HepG2 (cell line): ENCODE measurements around the gene AKAP8L. TPM values are rescaled to one million over a fixed set of nuclear protein-coding genes. Genes with fewer than 3 reads are reported as not detected.

Source experiments
- ATAC-seq: fragments of 200-7000 bp; cut with Tn5 transposase; 3 replicates; pipeline ENCODE4 v1.9.1; 2020; ENCODE audit warnings: mild to moderate bottlenecking, moderate library complexity
- BruUV-seq: library from RNA; stranded (reverse); fragments of 400-500 nt; replicated peaks from 2 replicates; lab custom pipeline; 2021; lab: Mats Ljungman, UMichigan
- CTCF ChIA-PET: fragments of 300-600 bp; formaldehyde crosslinking; extraction: SDS; loops from one replicate; lab custom pipeline; 2021; ENCODE audit warnings: low total read pairs, inconsistent platforms, low intra/inter-chr PET ratio; lab: Yijun Ruan, JAX
- POLR2A ChIA-PET: fragments of 350-600 bp; sonication (Branson Sonifier 250); formaldehyde crosslinking; loops from one replicate; lab custom pipeline; 2020; ENCODE audit warnings: antibody characterized with exemption, inconsistent platforms; lab: Yijun Ruan, JAX
- DNase-seq: peaks from one replicate; pipeline ENCODE4 v3.0.0-alpha.2; 2015; ENCODE audit warnings: low spot score
- FAIRE-seq: peaks from 3 replicates; lab custom pipeline; 2011; peaks lifted over from hg19 to GRCh38; lab: Jason Lieb, UNC
- H2AFZ ChIP-seq: one replicate; pipeline ENCODE4 v1.6.1; 2011; ENCODE audit warnings: low read length, inconsistent platforms
- H3K27ac ChIP-seq: fragments of 300-600 bp; 3 replicates; pipeline ENCODE4 v1.8.0; 2011; ENCODE audit warnings: mixed run types, mild to moderate bottlenecking, mixed read lengths, low read length, inconsistent platforms; ENCODE audit not compliant: insufficient read depth; ENCODE audit errors: extremely low read length
- H3K27me3 ChIP-seq, 2 experiments: fragments of 200-600 bp in 1 of 2; 2 replicates in 1 of 2; 3 replicates in 1 of 2; pipeline versions ENCODE4 v1.6.0 to v1.8.0; 2011; ENCODE audit warnings: low read length in 2 of 2, mild to moderate bottlenecking in 2 of 2, moderate library complexity in 2 of 2, inconsistent platforms in 1 of 2; ENCODE audit not compliant: insufficient read depth in 2 of 2, control insufficient read depth in 1 of 2
- H3K36me3 ChIP-seq, 2 experiments: fragments of 200-600 bp in 1 of 2; replicated peaks in 1 of 2; 2 replicates in 1 of 2; 3 replicates in 1 of 2; pipeline versions ENCODE4 v1.5.1 to v1.8.0; 2011; ENCODE audit warnings: low read length in 2 of 2, inconsistent platforms in 1 of 2; ENCODE audit not compliant: insufficient read depth in 2 of 2, control insufficient read depth in 1 of 2
- H3K4me1 ChIP-seq: 2 replicates; pipeline ENCODE4 v1.5.1; 2012; ENCODE audit warnings: low read length, inconsistent platforms; ENCODE audit not compliant: insufficient read depth
- H3K4me2 ChIP-seq: 2 replicates; pipeline ENCODE4 v1.6.0; 2011; ENCODE audit warnings: low read depth, low read length, inconsistent platforms
- H3K4me3 ChIP-seq, 3 experiments: fragments of 200-600 bp in 1 of 3; sonication (generic), shearing (Covaris generic) in 1 of 3; replicated peaks in 1 of 3; 2 replicates each; pipeline ENCODE4 v1.5.1; 2011 to 2016; ENCODE audit warnings: low read length in 3 of 3, inconsistent platforms in 2 of 3, low read depth in 2 of 3, mild to moderate bottlenecking in 2 of 3, control low read depth in 1 of 3, mixed read lengths in 1 of 3; ENCODE audit not compliant: insufficient read depth in 1 of 3
- H3K79me2 ChIP-seq: one replicate; pipeline ENCODE4 v1.6.1; 2011; ENCODE audit warnings: low read length, inconsistent platforms; ENCODE audit not compliant: insufficient read depth
- H3K9ac ChIP-seq: 2 replicates; pipeline ENCODE4 v1.6.0; 2011; ENCODE audit warnings: mild to moderate bottlenecking, low read depth, low read length, inconsistent platforms; ENCODE audit not compliant: insufficient read depth
- H3K9me3 ChIP-seq: 2 replicates; pipeline ENCODE4 v1.5.1; 2012; ENCODE audit warnings: mild to moderate bottlenecking, low read length
- H4K20me1 ChIP-seq: 2 replicates; pipeline ENCODE4 v1.6.0; 2011; ENCODE audit warnings: inconsistent platforms, mild to moderate bottlenecking, low read length, moderate library complexity; ENCODE audit not compliant: insufficient read depth
- SIX4 ChIP-seq: sonication (generic); formaldehyde crosslinking; IDR thresholded peaks from 2 replicates; pipeline ENCODE4 v1.4.0; 2020; ENCODE audit warnings: missing genetic modification reagents
- ZNF678 ChIP-seq: sonication (generic); formaldehyde crosslinking; IDR thresholded peaks from 2 replicates; pipeline ENCODE4 v1.4.0; 2020; ENCODE audit warnings: mild to moderate bottlenecking, missing genetic modification reagents
- WGBS: methylation state at CpG from one replicate; pipeline ENCODE4 v1.1.6; 2017; ENCODE audit warnings: low lambda C conversion rate; 5-methylcytosine and 5-hydroxymethylcytosine counted together
- in situ Hi-C: cut with HindIII; loops from 2 replicates; pipeline ENCODE4 v1.10.0; 2017; ENCODE audit warnings: low pct_unique_long_range_greater_than_20kb; ENCODE audit not compliant: extremely low pct_ligation_motif_present
- intact Hi-C: fragments of 100-400 bp; cut with micrococcal nuclease; formaldehyde crosslinking; loops from one replicate; pipeline ENCODE4 v1.10.0; 2022; ENCODE audit not compliant: unreplicated experiment
- polyA plus RNA-seq, 8 experiments: library from polyadenylated mRNA; depleted of rRNA in 3 of 8; stranded (reverse) in 7 of 8; unstranded in 1 of 8; fragments of >200 nt; fragmentation: Illumina TruSeq in 4 of 8; extraction: Trizol in 4 of 8; gene quantifications; 2 replicates each; pipeline versions ENCODE4 v1.2.1 to v1.2.3, GENCODE V29; 2011 to 2016; ENCODE audit warnings: low read depth in 4 of 8, missing spikeins in 1 of 8, mixed read lengths in 1 of 8; ENCODE audit not compliant: insufficient read depth in 1 of 8
- total RNA-seq, 5 experiments: library from RNA; depleted of rRNA; stranded (reverse); fragments of >200 nt; fragmentation: Illumina TruSeq; extraction: Trizol; gene quantifications; 2 replicates each; pipeline ENCODE4 v1.2.3, GENCODE V29; 2016; ENCODE audit warnings: low read depth in 1 of 5
- TF ChIP-seq, protein P1 (sequence below): sonication (generic); formaldehyde crosslinking; IDR thresholded peaks from 2 replicates; pipeline ENCODE4 v1.4.0; 2020; ENCODE audit warnings: missing genetic modification reagents
- TF ChIP-seq, protein P2 (sequence below): sonication (generic); formaldehyde crosslinking; IDR thresholded peaks from 2 replicates; pipeline ENCODE4 v1.5.1; 2020; ENCODE audit warnings: mild to moderate bottlenecking, missing genetic modification reagents
- TF ChIP-seq, protein P3 (sequence below): IDR thresholded peaks from 2 replicates; pipeline ENCODE4 v1.4.0; 2020; ENCODE audit warnings: mild to moderate bottlenecking, missing genetic modification reagents

Gene AKAP8L
- total and polyA plus RNA-seq, 2 of the 13 experiments (the other 11 are each of a cell fraction or from before 2014, with no cell fraction given): 48.2 to 49.6 TPM

DNA sequence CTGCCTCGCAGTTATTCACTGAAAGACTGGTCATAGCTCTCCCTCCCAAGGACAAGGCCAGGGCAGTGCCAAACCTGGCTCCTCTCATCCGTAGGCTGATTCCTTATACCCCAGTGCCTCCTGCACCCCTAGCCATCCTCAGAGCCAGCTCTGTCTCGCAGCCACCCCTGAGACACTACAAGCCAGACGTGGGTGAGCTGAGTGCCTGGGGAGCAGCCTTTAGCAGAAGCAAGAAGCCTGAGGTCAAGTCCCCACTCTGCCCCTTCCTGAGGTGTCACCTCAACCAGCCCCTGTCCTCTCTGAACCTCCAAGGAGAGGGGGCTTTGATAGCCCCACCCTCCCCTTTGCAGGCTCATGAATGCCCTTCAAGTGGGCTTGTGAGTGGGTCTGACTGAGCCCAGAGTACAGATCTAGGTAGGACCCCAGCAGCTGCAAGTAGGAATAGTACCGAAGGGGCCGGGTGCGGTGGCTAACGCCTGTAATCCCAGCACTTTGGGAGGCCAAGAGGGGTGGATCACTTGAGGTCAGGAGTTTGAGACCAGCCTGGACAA is 14.8 kb upstream of the AKAP8L start:
- peak overlapping the region; percentile 64 to 88 (median 85); a peak in 4 of 6 replicates for H3K4me3 ChIP-seq
- DNase-seq (no peak), ATAC-seq (no peak), FAIRE-seq (no peak)
- H2AFZ ChIP-seq: no peak overlapping the region
- peaks cover 46% of the 10 kb centered on the region for H3K4me1 ChIP-seq
- in situ Hi-C loops (no loop called here), intact Hi-C loops (loop anchor here (5.0 kb wide), 1 partner anchor 124 kb away; no protein-coding TSS in a partner anchor)
- H3K36me3 ChIP-seq: peaks cover 2 to 4% of the 10 kb centered on the region in 2 experiments; a peak in 2 of 5 replicates
- WGBS: 65% methylated on average over 8 of the region's 8 CpGs
- no TSS peak for BruUV-seq
- H4K20me1 ChIP-seq: no peaks in the 10 kb centered on the region
- H3K27me3 ChIP-seq: no peaks in the 10 kb centered on the region; a peak in 2 of 5 replicates
- CTCF ChIA-PET: no interaction called here
- H3K9ac ChIP-seq: peak overlapping the region; percentile 77; the same call in 1 of the 2 replicates
- H3K27ac ChIP-seq: no peak overlapping the region
- H3K79me2 ChIP-seq: peaks cover 24% of the 10 kb centered on the region
- POLR2A ChIA-PET: interaction anchor here (1.4 to 2.4 kb wide), 4 partner anchors 15 to 118 kb away, joined by 3 to 34 read pairs (median 6); partner anchors contain the start of genes AKAP8 and AKAP8L
- H3K4me2 ChIP-seq: peak overlapping the region; percentile 76
- H3K9me3 ChIP-seq: no peaks in the 10 kb centered on the region
- no peak for TF ChIP-seq ZNF678
- TF ChIP-seq, protein P1, sequence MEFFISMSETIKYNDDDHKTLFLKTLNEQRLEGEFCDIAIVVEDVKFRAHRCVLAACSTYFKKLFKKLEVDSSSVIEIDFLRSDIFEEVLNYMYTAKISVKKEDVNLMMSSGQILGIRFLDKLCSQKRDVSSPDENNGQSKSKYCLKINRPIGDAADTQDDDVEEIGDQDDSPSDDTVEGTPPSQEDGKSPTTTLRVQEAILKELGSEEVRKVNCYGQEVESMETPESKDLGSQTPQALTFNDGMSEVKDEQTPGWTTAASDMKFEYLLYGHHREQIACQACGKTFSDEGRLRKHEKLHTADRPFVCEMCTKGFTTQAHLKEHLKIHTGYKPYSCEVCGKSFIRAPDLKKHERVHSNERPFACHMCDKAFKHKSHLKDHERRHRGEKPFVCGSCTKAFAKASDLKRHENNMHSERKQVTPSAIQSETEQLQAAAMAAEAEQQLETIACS (CRISPR knock-in tag): no peak

DNA sequence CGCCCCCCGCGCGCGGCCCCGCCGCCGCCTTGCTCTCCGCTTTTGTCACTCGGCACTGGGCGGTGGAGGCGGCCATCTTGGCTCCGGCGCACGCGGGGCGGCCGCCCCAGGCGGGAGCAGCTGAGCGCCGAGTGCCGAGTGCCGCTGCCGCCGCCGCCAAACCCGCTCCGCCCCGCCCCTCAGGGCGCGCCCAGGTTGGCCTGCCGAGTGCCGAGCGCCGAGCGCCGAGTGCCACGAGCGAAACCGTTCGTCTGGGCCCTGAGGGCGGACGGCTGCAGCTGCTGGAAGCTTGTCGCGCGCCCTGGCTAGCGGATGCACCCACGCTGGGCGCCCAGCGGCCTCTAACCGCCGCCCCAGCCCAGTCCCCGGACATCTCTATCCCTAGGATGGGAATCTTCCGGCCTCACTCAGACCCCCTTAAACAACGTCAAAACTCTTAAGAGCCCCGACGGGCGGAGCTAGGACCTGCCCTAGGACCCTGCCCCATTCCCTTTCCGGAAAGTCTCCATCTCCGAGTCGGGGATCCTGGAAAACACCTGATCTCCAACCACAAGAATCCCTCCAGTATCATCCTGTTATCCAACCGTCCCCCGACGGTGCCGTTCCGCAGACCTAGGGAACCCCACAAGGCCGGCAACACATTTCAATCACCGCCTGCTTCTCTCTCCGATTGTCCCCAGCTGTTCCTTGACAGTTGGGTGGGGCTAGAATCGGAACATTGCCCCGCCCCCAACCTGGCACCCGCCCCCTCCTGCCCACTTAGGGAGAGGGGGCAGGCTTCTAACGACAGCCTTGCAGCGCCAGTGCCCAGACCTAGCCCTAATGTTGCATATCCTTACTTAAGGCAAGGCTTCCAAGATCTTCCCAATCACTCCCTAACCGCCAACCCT is 14.1 kb upstream of the AKAP8L start:
- H3K4me1 ChIP-seq: peaks cover 38% of the 10 kb centered on the region
- H3K9me3 ChIP-seq: no peaks in the 10 kb centered on the region
- H3K36me3 ChIP-seq: peaks cover 4% of the 10 kb centered on the region in 2 experiments; a peak in 2 of 5 replicates
- FAIRE-seq: no peak
- 2% methylated on average over 14 of the region's 75 CpGs for WGBS
- no peak overlapping the region for H2AFZ ChIP-seq
- peak overlapping the region; percentile 64 for H3K27ac ChIP-seq
- no peaks in the 10 kb centered on the region for H4K20me1 ChIP-seq
- peak; percentile 65 for DNase-seq
- intact Hi-C loops: loop anchor here (5.0 kb wide), 1 partner anchor 124 kb away; no protein-coding TSS in a partner anchor
- peak overlapping the region; percentile 76 for H3K4me2 ChIP-seq
- no peaks in the 10 kb centered on the region; a peak in 2 of 5 replicates for H3K27me3 ChIP-seq
- in situ Hi-C loops: no loop called here
- peak; percentile 67 for ATAC-seq
- no TSS peak for BruUV-seq
- ChIA-PET CTCF (no interaction called here), POLR2A (interaction anchor here (0.6 to 2.4 kb wide), 5 partner anchors 14 to 1226 kb away, joined by 3 to 34 read pairs (median 7); partner anchors contain the start of genes AKAP8 and AKAP8L)
- peak overlapping the region; percentile 64 to 88 (median 85); a peak in 5 of 6 replicates for H3K4me3 ChIP-seq
- peaks cover 24% of the 10 kb centered on the region for H3K79me2 ChIP-seq
- peak overlapping the region; percentile 77 for H3K9ac ChIP-seq
- TF ChIP-seq SIX4: peak; percentile 26; the same call in 1 of the 2 replicates
- TF ChIP-seq, protein P2, sequence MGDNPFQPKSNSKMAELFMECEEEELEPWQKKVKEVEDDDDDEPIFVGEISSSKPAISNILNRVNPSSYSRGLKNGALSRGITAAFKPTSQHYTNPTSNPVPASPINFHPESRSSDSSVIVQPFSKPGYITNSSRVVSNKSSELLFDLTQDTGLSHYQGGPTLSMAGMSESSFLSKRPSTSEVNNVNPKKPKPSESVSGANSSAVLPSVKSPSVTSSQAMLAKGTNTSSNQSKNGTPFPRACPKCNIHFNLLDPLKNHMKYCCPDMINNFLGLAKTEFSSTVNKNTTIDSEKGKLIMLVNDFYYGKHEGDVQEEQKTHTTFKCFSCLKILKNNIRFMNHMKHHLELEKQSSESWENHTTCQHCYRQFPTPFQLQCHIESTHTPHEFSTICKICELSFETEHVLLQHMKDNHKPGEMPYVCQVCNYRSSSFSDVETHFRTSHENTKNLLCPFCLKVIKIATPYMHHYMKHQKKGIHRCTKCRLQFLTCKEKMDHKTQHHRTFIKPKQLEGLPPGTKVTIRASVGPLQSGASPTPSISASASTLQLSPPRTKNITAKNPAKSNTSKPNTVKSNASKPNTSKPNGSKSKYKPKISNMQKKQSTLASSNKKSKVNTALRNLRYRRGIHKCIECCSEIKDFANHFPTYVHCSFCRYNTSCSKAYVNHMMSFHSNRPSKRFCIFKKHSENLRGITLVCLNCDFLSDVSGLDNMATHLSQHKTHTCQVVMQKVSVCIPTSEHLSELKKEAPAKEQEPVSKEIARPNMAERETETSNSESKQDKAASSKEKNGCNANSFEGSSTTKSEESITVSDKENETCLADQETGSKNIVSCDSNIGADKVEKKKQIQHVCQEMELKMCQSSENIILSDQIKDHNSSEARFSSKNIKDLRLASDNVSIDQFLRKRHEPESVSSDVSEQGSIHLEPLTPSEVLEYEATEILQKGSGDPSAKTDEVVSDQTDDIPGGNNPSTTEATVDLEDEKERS: no peak
- TF ChIP-seq, protein P3, sequence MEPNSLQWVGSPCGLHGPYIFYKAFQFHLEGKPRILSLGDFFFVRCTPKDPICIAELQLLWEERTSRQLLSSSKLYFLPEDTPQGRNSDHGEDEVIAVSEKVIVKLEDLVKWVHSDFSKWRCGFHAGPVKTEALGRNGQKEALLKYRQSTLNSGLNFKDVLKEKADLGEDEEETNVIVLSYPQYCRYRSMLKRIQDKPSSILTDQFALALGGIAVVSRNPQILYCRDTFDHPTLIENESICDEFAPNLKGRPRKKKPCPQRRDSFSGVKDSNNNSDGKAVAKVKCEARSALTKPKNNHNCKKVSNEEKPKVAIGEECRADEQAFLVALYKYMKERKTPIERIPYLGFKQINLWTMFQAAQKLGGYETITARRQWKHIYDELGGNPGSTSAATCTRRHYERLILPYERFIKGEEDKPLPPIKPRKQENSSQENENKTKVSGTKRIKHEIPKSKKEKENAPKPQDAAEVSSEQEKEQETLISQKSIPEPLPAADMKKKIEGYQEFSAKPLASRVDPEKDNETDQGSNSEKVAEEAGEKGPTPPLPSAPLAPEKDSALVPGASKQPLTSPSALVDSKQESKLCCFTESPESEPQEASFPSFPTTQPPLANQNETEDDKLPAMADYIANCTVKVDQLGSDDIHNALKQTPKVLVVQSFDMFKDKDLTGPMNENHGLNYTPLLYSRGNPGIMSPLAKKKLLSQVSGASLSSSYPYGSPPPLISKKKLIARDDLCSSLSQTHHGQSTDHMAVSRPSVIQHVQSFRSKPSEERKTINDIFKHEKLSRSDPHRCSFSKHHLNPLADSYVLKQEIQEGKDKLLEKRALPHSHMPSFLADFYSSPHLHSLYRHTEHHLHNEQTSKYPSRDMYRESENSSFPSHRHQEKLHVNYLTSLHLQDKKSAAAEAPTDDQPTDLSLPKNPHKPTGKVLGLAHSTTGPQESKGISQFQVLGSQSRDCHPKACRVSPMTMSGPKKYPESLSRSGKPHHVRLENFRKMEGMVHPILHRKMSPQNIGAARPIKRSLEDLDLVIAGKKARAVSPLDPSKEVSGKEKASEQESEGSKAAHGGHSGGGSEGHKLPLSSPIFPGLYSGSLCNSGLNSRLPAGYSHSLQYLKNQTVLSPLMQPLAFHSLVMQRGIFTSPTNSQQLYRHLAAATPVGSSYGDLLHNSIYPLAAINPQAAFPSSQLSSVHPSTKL: 0 out of 2 replicates have a peak, but pooled peaks have one; percentile 31
